Central memory CD8-positive, alpha-beta T cell (primary cell): ENCODE measurements around the gene PDGFRB.

Source experiments
- ATAC-seq: fragments of 150-1000 bp; cut with Tn5 transposase; replicated peaks from 2 replicates; pipeline ENCODE4 v1.10.0; 2022; ENCODE audit warnings: mild to moderate bottlenecking, moderate FRiP score, moderate number of reproducible peaks; ENCODE audit not compliant: poor library complexity, severe bottlenecking; ENCODE audit errors: extremely low read depth
- DNase-seq, 2 donors: peaks; one replicate each; pipeline ENCODE4 v3.0.0; 2021; ENCODE audit warnings: low spot score in 2 of 2
- H3K27ac Mint-ChIP-seq: one replicate; pipeline ENCODE4 v1.8.0; 2022; ENCODE audit warnings: low read depth, mild to moderate bottlenecking, moderate library complexity, mixed read lengths
- H3K27me3 Mint-ChIP-seq: one replicate; pipeline ENCODE4 v1.8.0; 2022; ENCODE audit warnings: mixed read lengths
- H3K36me3 Mint-ChIP-seq: one replicate; pipeline ENCODE4 v1.8.0; 2022; ENCODE audit warnings: mild to moderate bottlenecking, moderate library complexity, mixed read lengths; ENCODE audit not compliant: insufficient read depth
- H3K4me1 Mint-ChIP-seq: one replicate; pipeline ENCODE4 v1.8.0; 2022; ENCODE audit warnings: mixed read lengths
- H3K4me3 Mint-ChIP-seq: one replicate; pipeline ENCODE4 v1.8.0; 2022; ENCODE audit warnings: mild to moderate bottlenecking, moderate library complexity, mixed read lengths
- H3K9me3 Mint-ChIP-seq: one replicate; pipeline ENCODE4 v1.8.0; 2022; ENCODE audit warnings: mixed read lengths

Gene PDGFRB

GRCh38 chr5:150144879-150145278 is 10.8 kb downstream of the PDGFRB start:
- Mint-ChIP-seq H3K27ac (no peak overlapping the region), H3K27me3 (peaks cover 8% of the 10 kb centered on the region), H3K36me3 (no peaks in the 10 kb centered on the region), H3K4me1 (no peaks in the 10 kb centered on the region), H3K9me3 (no peaks in the 10 kb centered on the region), H3K4me3 (no peak overlapping the region)
- DNase-seq (no peak), ATAC-seq (no peak)

- Mint-ChIP-seq H3K9me3 (no peaks in the 10 kb centered on the region), H3K36me3 (no peaks in the 10 kb centered on the region), H3K4me1 (no peaks in the 10 kb centered on the region), H3K27ac (no peak overlapping the region), H3K27me3 (peaks cover 8% of the 10 kb centered on the region), H3K4me3 (no peak overlapping the region)
- ATAC-seq (no peak), DNase-seq (no peak)
Observed at GRCh38 chr5:150144246-150144801, 11.3 kb downstream of the PDGFRB start.

- Mint-ChIP-seq H3K4me1 (no peaks in the 10 kb centered on the region), H3K27ac (no peak overlapping the region), H3K36me3 (no peaks in the 10 kb centered on the region), H3K9me3 (no peaks in the 10 kb centered on the region), H3K4me3 (no peak overlapping the region), H3K27me3 (peaks cover 8% of the 10 kb centered on the region)
- DNase-seq (no peak), ATAC-seq (no peak)
Observed at GRCh38 chr5:150143350-150144245, 12.0 kb downstream of the PDGFRB start.

- DNase-seq (no peak), ATAC-seq (no peak)
- no peak overlapping the region for H3K27ac Mint-ChIP-seq
- peaks cover 8% of the 10 kb centered on the region for H3K27me3 Mint-ChIP-seq
- no peaks in the 10 kb centered on the region for H3K4me1 Mint-ChIP-seq
- no peaks in the 10 kb centered on the region for H3K9me3 Mint-ChIP-seq
- no peaks in the 10 kb centered on the region for H3K36me3 Mint-ChIP-seq
- no peak overlapping the region for H3K4me3 Mint-ChIP-seq
Observed at GRCh38 chr5:150142959-150143349, 12.7 kb downstream of the PDGFRB start.

- Mint-ChIP-seq H3K4me3 (no peak overlapping the region), H3K27me3 (peaks cover 8% of the 10 kb centered on the region), H3K27ac (no peak overlapping the region), H3K4me1 (no peaks in the 10 kb centered on the region), H3K36me3 (no peaks in the 10 kb centered on the region), H3K9me3 (no peaks in the 10 kb centered on the region)
- DNase-seq, result no peak
- ATAC-seq, result no peak
Observed at GRCh38 chr5:150142185-150142958, 13.3 kb downstream of the PDGFRB start.

- DNase-seq, result no peak
- Mint-ChIP-seq H3K27ac (no peak overlapping the region), H3K9me3 (no peaks in the 10 kb centered on the region), H3K4me3 (no peak overlapping the region), H3K27me3 (peaks cover 8% of the 10 kb centered on the region), H3K4me1 (no peaks in the 10 kb centered on the region), H3K36me3 (no peaks in the 10 kb centered on the region)
- ATAC-seq, result no peak
Observed at GRCh38 chr5:150141544-150142184, 14.0 kb downstream of the PDGFRB start.

GRCh38 chr5:150140830-150141229 is 14.8 kb downstream of the PDGFRB start:
- no peak for ATAC-seq
- H3K36me3 Mint-ChIP-seq, result no peaks in the 10 kb centered on the region
- no peak overlapping the region for H3K27ac Mint-ChIP-seq
- no peaks in the 10 kb centered on the region for H3K9me3 Mint-ChIP-seq
- no peak overlapping the region for H3K4me3 Mint-ChIP-seq
- no peaks in the 10 kb centered on the region for H3K4me1 Mint-ChIP-seq
- H3K27me3 Mint-ChIP-seq, result peaks cover 8% of the 10 kb centered on the region
- no peak for DNase-seq

GRCh38 chr5:150139334-150139733 is 16.3 kb downstream of the PDGFRB start:
- Mint-ChIP-seq H3K9me3 (no peaks in the 10 kb centered on the region), H3K27ac (no peak overlapping the region), H3K4me3 (no peak overlapping the region), H3K27me3 (peaks cover 20% of the 10 kb centered on the region), H3K4me1 (no peaks in the 10 kb centered on the region), H3K36me3 (no peaks in the 10 kb centered on the region)
- no peak for DNase-seq
- ATAC-seq, result no peak

GRCh38 chr5:150138551-150139265 is 16.9 kb downstream of the PDGFRB start:
- Mint-ChIP-seq H3K36me3 (no peaks in the 10 kb centered on the region), H3K4me1 (no peaks in the 10 kb centered on the region), H3K27ac (peak overlapping the region; percentile 66), H3K4me3 (no peak overlapping the region), H3K9me3 (no peaks in the 10 kb centered on the region), H3K27me3 (peaks cover 20% of the 10 kb centered on the region)
- ATAC-seq (no peak), DNase-seq (no peak)

GRCh38 chr5:150137997-150138396 is 17.6 kb downstream of the PDGFRB start:
- no peaks in the 10 kb centered on the region for H3K36me3 Mint-ChIP-seq
- H3K27ac Mint-ChIP-seq, result peak overlapping the region; percentile 66
- H3K4me1 Mint-ChIP-seq, result no peaks in the 10 kb centered on the region

GRCh38 chr5:150137168-150137957 is 18.3 kb downstream of the PDGFRB start:
- Mint-ChIP-seq H3K4me1 (no peaks in the 10 kb centered on the region), H3K27me3 (peaks cover 25% of the 10 kb centered on the region), H3K9me3 (no peaks in the 10 kb centered on the region), H3K36me3 (no peaks in the 10 kb centered on the region), H3K4me3 (no peak overlapping the region), H3K27ac (no peak overlapping the region)
- no peak for DNase-seq
- ATAC-seq, result no peak

More at GRCh38 chr5:150137997-150138396, 17.6 kb downstream of the PDGFRB start:
- H3K9me3 Mint-ChIP-seq, result no peaks in the 10 kb centered on the region
- DNase-seq, result no peak
- no peak overlapping the region for H3K4me3 Mint-ChIP-seq
- ATAC-seq, result no peak
- H3K27me3 Mint-ChIP-seq, result peaks cover 25% of the 10 kb centered on the region
